Endothelial cell of umbilical vein (primary cell): ENCODE measurements around the gene AMMECR1.

Experiments
- CTCF ChIP-seq, 2 donors: IDR thresholded peaks; 1 replicate in 1 of 2; 2 replicates in 1 of 2; pipeline ENCODE4 v1.5.1; 2011; ENCODE audit warnings: low read length in 2 of 2, mild to moderate bottlenecking in 2 of 2, moderate library complexity in 2 of 2, control low read depth in 1 of 2, inconsistent platforms in 1 of 2, low read depth in 1 of 2; ENCODE audit not compliant: insufficient read depth in 1 of 2; ENCODE audit errors: extremely low read depth in 1 of 2
- EZH2 ChIP-seq: IDR thresholded peaks from 2 replicates; pipeline ENCODE4 v1.6.1; 2012; ENCODE audit warnings: borderline replicate concordance, low read depth, mild to moderate bottlenecking, moderate library complexity, low read length, inconsistent platforms; ENCODE audit not compliant: severe bottlenecking
- FOS ChIP-seq: IDR thresholded peaks from 2 replicates; pipeline ENCODE4 v1.6.1; 2011; ENCODE audit warnings: mild to moderate bottlenecking, low read length, moderate library complexity, borderline replicate concordance; ENCODE audit not compliant: insufficient read depth
- GATA2 ChIP-seq: IDR thresholded peaks from 2 replicates; pipeline ENCODE4 v1.7.0; 2011; ENCODE audit warnings: low read depth, mild to moderate bottlenecking, moderate library complexity, mixed read lengths, low read length; ENCODE audit not compliant: insufficient read length, insufficient read depth
- JUN ChIP-seq: IDR thresholded peaks from 2 replicates; pipeline ENCODE4 v1.6.1; 2011; ENCODE audit warnings: borderline replicate concordance, low read depth; ENCODE audit not compliant: insufficient read length, insufficient read depth
- MYC ChIP-seq: IDR thresholded peaks from one replicate; pipeline ENCODE4 v1.6.1; 2011; ENCODE audit warnings: mild to moderate bottlenecking, low read depth, low read length
- POLR2A ChIP-seq: IDR thresholded peaks from 2 replicates; pipeline ENCODE4 v1.6.1; 2012; ENCODE audit warnings: low read depth, mild to moderate bottlenecking, control low read depth, low read length
- POLR2AphosphoS5 ChIP-seq: IDR thresholded peaks from 2 replicates; pipeline ENCODE4 v1.6.1; 2012; ENCODE audit warnings: low read depth, mild to moderate bottlenecking, control low read depth, low read length, moderate library complexity; ENCODE audit not compliant: insufficient read depth

DNA sequence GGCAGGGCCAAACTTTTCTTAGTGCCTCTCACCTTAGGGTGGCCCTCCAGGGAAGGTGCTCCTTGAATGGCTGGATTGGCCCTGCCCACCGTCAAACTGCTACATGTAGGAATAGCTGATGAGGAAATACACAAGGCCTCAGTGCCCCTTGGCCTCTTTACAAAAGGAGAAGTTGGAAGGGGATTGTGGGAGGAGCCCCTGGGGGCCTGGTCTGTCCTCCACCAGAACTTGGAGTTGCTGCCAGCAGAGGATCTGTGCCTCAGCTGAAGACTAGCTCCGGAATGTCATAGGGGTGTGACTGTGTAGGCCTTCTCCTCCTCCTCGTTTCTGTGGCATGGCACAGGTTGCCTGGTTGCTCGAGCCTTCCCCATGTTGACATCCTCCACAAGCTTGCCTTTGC lies 142.7 kb downstream of the AMMECR1 start:
- TF ChIP-seq CTCF (IDR thresholded peaks at IDR 0.05; ENCODE audit: extremely low read depth in 1 of 2, insufficient read depth in 1 of 2, low read depth in 1 of 2, low read length in 2 of 2) (no peak), JUN (no peak), POLR2A (no peak), EZH2 (no peak), POLR2AphosphoS5 (no peak), FOS (no peak), GATA2 (no peak), MYC (no peak)
